Osteocyte (in vitro differentiated cells): Measurements from ENCODE around the gene EPHA10. TPM values are rescaled to one million over a fixed set of nuclear protein-coding genes. Genes with fewer than 3 reads are reported as not detected.
A peak's percentile ranks its signal among the peaks of the same experiment; 100 is the strongest.

Experiments
- DNase-seq: peaks from one replicate; pipeline ENCODE4 v3.0.0; 2021; ENCODE audit warnings: mixed read lengths; ENCODE audit not compliant: unreplicated experiment; ENCODE audit errors: extremely low spot score
- H3K27ac Mint-ChIP-seq: one replicate; pipeline ENCODE4 v1.8.0; 2021; ENCODE audit warnings: mild to moderate bottlenecking, mixed read lengths; ENCODE audit not compliant: unreplicated experiment
- H3K27me3 Mint-ChIP-seq: one replicate; pipeline ENCODE4 v1.8.0; 2021; ENCODE audit warnings: mixed read lengths; ENCODE audit not compliant: unreplicated experiment
- H3K36me3 Mint-ChIP-seq: one replicate; pipeline ENCODE4 v1.8.0; 2021; ENCODE audit warnings: mixed read lengths; ENCODE audit not compliant: unreplicated experiment
- H3K4me1 Mint-ChIP-seq: one replicate; pipeline ENCODE4 v1.8.0; 2021; ENCODE audit warnings: mixed read lengths; ENCODE audit not compliant: unreplicated experiment
- H3K4me3 Mint-ChIP-seq: one replicate; pipeline ENCODE4 v1.8.0; 2021; ENCODE audit warnings: mild to moderate bottlenecking, moderate library complexity, mixed read lengths; ENCODE audit not compliant: unreplicated experiment
- H3K9me3 Mint-ChIP-seq: one replicate; pipeline ENCODE4 v1.8.0; 2021; ENCODE audit warnings: mixed read lengths; ENCODE audit not compliant: unreplicated experiment
- CTCF ChIP-seq: fragments of 200-600 bp; sonication (generic); IDR thresholded peaks from 2 replicates; pipeline ENCODE4 v1.5.0; 2021; ENCODE audit warnings: antibody characterized with exemption, mild to moderate bottlenecking, moderate library complexity
- total RNA-seq: library from RNA; stranded (reverse); gene quantifications from 2 replicates; pipeline ENCODE4 v1.2.1, GENCODE V29; 2021

The EPHA10 gene
- total RNA-seq, 1 donor from 2014 or later: not detected

- no peak for DNase-seq
- no peak overlapping the region for H3K27ac Mint-ChIP-seq
- H3K9me3 Mint-ChIP-seq: no peaks in the 10 kb centered on the region
- H3K27me3 Mint-ChIP-seq: peaks cover 61% of the 10 kb centered on the region
- no peak overlapping the region for H3K4me3 Mint-ChIP-seq
- no peak for TF ChIP-seq CTCF
- H3K4me1 Mint-ChIP-seq: peaks cover 3% of the 10 kb centered on the region
- no peaks in the 10 kb centered on the region for H3K36me3 Mint-ChIP-seq
These were observed 2.6 kb upstream of the EPHA10 start for GRCh38 chr1:37767488-37767887.

DNA sequence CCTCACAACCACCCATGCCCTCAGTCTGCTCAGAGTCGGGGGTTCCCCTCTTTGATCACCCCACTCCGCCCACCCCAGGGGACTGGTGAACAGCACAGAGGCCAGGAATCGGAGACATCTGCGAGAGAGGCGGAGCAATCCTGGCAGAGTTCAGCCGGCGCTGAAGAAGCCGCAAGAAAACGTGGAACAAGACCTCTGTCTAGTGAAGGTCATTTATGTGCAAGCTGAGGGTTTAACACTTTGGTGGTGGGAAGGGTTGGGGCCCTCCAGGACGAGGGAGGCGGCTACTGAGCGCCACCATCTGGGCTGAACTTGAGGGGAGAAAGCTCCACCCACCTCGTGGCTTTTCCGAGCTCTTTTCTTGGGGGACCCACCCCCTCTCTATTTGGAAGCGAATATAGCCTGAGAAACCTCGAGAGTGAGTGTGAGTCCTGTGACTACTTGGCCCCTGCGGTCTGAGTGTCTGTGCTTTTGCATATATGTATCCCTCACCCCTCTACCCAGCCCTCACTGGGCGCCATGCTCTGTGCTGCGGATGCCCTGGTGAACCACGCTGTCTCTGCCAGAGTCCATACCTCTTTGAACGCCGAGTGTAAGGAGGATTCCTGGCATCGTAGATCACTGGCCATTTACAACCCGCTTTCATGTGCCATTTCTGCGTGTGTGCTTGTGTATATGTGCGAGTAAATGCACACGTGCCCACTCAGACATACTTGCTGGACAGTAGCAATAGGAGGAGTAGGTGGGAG is 1.2 kb upstream of the EPHA10 start:
- no peaks in the 10 kb centered on the region for H3K9me3 Mint-ChIP-seq
- no peaks in the 10 kb centered on the region for H3K36me3 Mint-ChIP-seq
- TF ChIP-seq CTCF: no peak
- H3K4me1 Mint-ChIP-seq: peaks cover 3% of the 10 kb centered on the region
- peaks cover 62% of the 10 kb centered on the region for H3K27me3 Mint-ChIP-seq
- no peak overlapping the region for H3K27ac Mint-ChIP-seq
- DNase-seq: no peak
- no peak overlapping the region for H3K4me3 Mint-ChIP-seq

GRCh38 chr1:37764414-37764825 is 500 bp downstream of the EPHA10 start:
- H3K27me3 Mint-ChIP-seq: peaks cover 54% of the 10 kb centered on the region
- H3K9me3 Mint-ChIP-seq: no peaks in the 10 kb centered on the region
- no peak overlapping the region for H3K27ac Mint-ChIP-seq
- peak; percentile 88 for DNase-seq
- H3K4me1 Mint-ChIP-seq: peaks cover 3% of the 10 kb centered on the region
- no peak overlapping the region for H3K4me3 Mint-ChIP-seq
- no peaks in the 10 kb centered on the region for H3K36me3 Mint-ChIP-seq
- no peak for TF ChIP-seq CTCF

GRCh38 chr1:37763791-37764413 is 1.0 kb downstream of the EPHA10 start:
- DNase-seq: no peak
- peaks cover 3% of the 10 kb centered on the region for H3K4me1 Mint-ChIP-seq
- no peaks in the 10 kb centered on the region for H3K9me3 Mint-ChIP-seq
- H3K4me3 Mint-ChIP-seq: no peak overlapping the region
- no peak overlapping the region for H3K27ac Mint-ChIP-seq
- no peak for TF ChIP-seq CTCF
- H3K36me3 Mint-ChIP-seq: no peaks in the 10 kb centered on the region
- H3K27me3 Mint-ChIP-seq: peaks cover 54% of the 10 kb centered on the region

GRCh38 chr1:37762516-37762915 is 2.4 kb downstream of the EPHA10 start:
- no peaks in the 10 kb centered on the region for H3K36me3 Mint-ChIP-seq
- TF ChIP-seq CTCF: no peak
- no peak overlapping the region for H3K4me3 Mint-ChIP-seq
- peak; percentile 67 for DNase-seq
- peaks cover 46% of the 10 kb centered on the region for H3K27me3 Mint-ChIP-seq
- no peaks in the 10 kb centered on the region for H3K9me3 Mint-ChIP-seq
- no peak overlapping the region for H3K27ac Mint-ChIP-seq
- peaks cover 3% of the 10 kb centered on the region for H3K4me1 Mint-ChIP-seq
